ENCODE measurements around the gene RDH14. TPM values are rescaled to one million over a fixed set of nuclear protein-coding genes. Genes with fewer than 3 reads are reported as not detected.

The RDH14 gene, protein sequence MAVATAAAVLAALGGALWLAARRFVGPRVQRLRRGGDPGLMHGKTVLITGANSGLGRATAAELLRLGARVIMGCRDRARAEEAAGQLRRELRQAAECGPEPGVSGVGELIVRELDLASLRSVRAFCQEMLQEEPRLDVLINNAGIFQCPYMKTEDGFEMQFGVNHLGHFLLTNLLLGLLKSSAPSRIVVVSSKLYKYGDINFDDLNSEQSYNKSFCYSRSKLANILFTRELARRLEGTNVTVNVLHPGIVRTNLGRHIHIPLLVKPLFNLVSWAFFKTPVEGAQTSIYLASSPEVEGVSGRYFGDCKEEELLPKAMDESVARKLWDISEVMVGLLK
- total RNA-seq (2014; rRNA removed; shearing (Covaris generic)) = 38.0 and 38.1 TPM in 2 replicates
- polyA plus RNA-seq (2016; fragmentation: Nextera tagmentation; extraction: Ambion mirVana) = 40.6 and 41.7 TPM in 2 replicates
- long read RNA-seq, transcript RDH14-201 (2 exons, 1,587 nt) = major isoform, 47 of 47 reads
- long read RNA-seq, partial matches to known transcripts = 0 of 47 reads
- long read RNA-seq, other reads (novel, unspliced or antisense) = 0 of 47 reads

DNA sequence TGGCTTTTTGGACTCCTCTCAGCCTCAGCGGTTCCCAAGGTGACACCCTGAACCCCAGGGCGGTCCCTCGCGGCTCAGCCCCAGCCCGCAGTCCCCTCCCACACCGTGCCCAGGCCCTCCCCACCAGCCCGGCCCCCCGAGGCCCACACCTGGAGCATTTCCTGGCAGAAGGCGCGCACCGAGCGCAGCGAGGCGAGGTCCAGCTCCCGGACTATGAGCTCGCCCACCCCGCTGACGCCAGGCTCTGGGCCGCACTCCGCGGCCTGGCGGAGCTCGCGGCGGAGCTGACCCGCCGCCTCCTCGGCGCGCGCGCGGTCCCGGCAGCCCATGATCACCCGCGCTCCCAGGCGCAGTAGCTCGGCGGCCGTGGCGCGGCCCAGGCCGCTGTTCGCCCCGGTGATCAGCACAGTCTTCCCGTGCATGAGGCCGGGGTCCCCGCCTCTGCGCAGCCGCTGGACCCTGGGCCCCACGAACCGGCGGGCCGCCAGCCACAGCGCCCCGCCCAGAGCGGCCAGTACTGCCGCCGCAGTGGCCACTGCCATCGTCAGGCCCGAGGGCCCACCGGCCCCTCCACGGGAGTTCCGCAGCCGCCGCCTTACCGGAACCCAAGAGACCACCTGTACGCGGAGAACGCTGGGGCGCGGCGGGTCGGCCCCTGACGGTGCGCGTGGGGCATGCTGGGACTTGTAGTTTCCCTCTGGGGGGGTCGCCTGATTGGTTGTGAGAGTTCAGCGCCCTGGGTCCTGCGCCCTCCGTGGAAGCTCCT lies at the start of gene RDH14:
Gene RDH14 (minus strand): TSS at position 623 of the 766 bp plus-strand sequence. CDS start 81 bp downstream, at position 542.
- ATAC-seq = peak; percentile 92
- H4K20me1 ChIP-seq (replicated peaks; ENCODE audit: insufficient read depth) = 0 out of 2 replicates have a peak, but pooled peaks cover 20% of the 10 kb centered on the region
- peaks cover 44% of the 10 kb centered on the region for H3K79me2 ChIP-seq (replicated peaks; ENCODE audit: insufficient read depth)
- H3K4me1 ChIP-seq (ENCODE audit: insufficient read depth) = peaks cover 21% of the 10 kb centered on the region
- peaks cover 23% of the 10 kb centered on the region for H3K4me1 Mint-ChIP-seq
- no peaks in the 10 kb centered on the region for H3K9me3 Mint-ChIP-seq
- peak within 1 kb of the TSS; percentile 76 for H3K4me3 ChIP-seq
- H3K4me2 ChIP-seq = peak within 1 kb of the TSS; percentile 94
- H3F3A ChIP-seq (replicated peaks; ENCODE audit: low read depth) = no peaks in the 10 kb centered on the region
- H3K27me3 ChIP-seq (ENCODE audit: insufficient read depth) = no peaks in the 10 kb centered on the region
- H2AFZ ChIP-seq = peak within 1 kb of the TSS; percentile 91
- H3K4me3 Mint-ChIP-seq = peak within 1 kb of the TSS; percentile 94
- H3K27me3 Mint-ChIP-seq (ENCODE audit: insufficient read depth, low read depth, poor library complexity) = no peaks in the 10 kb centered on the region
- H3K36me3 Mint-ChIP-seq (ENCODE audit: low read depth) = peaks cover 5% of the 10 kb centered on the region; the same call in 1 of the 3 replicates
- H3K27ac Mint-ChIP-seq = peak within 1 kb of the TSS; percentile 93
- H3K27ac ChIP-seq (ENCODE audit: low read depth) = peak within 1 kb of the TSS; percentile 87
- peak; percentile 97 for DNase-seq (ENCODE audit: low spot score)
- H3K36me3 ChIP-seq (ENCODE audit: insufficient read depth) = no peaks in the 10 kb centered on the region; the same call in 1 of the 2 replicates
- H3K9me2 ChIP-seq (ENCODE audit: insufficient read depth) = no peaks in the 10 kb centered on the region; the same call in 1 of the 2 replicates
- TF ChIP-seq, protein P1, sequence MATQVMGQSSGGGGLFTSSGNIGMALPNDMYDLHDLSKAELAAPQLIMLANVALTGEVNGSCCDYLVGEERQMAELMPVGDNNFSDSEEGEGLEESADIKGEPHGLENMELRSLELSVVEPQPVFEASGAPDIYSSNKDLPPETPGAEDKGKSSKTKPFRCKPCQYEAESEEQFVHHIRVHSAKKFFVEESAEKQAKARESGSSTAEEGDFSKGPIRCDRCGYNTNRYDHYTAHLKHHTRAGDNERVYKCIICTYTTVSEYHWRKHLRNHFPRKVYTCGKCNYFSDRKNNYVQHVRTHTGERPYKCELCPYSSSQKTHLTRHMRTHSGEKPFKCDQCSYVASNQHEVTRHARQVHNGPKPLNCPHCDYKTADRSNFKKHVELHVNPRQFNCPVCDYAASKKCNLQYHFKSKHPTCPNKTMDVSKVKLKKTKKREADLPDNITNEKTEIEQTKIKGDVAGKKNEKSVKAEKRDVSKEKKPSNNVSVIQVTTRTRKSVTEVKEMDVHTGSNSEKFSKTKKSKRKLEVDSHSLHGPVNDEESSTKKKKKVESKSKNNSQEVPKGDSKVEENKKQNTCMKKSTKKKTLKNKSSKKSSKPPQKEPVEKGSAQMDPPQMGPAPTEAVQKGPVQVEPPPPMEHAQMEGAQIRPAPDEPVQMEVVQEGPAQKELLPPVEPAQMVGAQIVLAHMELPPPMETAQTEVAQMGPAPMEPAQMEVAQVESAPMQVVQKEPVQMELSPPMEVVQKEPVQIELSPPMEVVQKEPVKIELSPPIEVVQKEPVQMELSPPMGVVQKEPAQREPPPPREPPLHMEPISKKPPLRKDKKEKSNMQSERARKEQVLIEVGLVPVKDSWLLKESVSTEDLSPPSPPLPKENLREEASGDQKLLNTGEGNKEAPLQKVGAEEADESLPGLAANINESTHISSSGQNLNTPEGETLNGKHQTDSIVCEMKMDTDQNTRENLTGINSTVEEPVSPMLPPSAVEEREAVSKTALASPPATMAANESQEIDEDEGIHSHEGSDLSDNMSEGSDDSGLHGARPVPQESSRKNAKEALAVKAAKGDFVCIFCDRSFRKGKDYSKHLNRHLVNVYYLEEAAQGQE (IDR thresholded peaks at IDR 0.05; ENCODE audit: unreplicated experiment) = no peak
- TF ChIP-seq EZH2 (IDR thresholded peaks at IDR 0.05; ENCODE audit: low read depth, unreplicated experiment) (no peak), EZH2phosphoT487 (IDR thresholded peaks at IDR 0.05; ENCODE audit: unreplicated experiment) (no peak), JUNB (IDR thresholded peaks at IDR 0.05; ENCODE audit: unreplicated experiment) (no peak), STAT1 (IDR thresholded peaks at IDR 0.05; ENCODE audit: unreplicated experiment) (no peak), NANOG (IDR thresholded peaks at IDR 0.05; ENCODE audit: borderline replicate concordance) (no peak), ZNF331 (CRISPR knock-in tag; IDR thresholded peaks at IDR 0.05; ENCODE audit: low read depth) (no peak), POLR2AphosphoS5 (IDR thresholded peaks at IDR 0.05; ENCODE audit: low read depth) (no peak; the same call in 1 of the 2 replicates), ZNF114 (CRISPR knock-in tag; IDR thresholded peaks at IDR 0.05) (no peak)
- TF ChIP-seq, protein P2, sequence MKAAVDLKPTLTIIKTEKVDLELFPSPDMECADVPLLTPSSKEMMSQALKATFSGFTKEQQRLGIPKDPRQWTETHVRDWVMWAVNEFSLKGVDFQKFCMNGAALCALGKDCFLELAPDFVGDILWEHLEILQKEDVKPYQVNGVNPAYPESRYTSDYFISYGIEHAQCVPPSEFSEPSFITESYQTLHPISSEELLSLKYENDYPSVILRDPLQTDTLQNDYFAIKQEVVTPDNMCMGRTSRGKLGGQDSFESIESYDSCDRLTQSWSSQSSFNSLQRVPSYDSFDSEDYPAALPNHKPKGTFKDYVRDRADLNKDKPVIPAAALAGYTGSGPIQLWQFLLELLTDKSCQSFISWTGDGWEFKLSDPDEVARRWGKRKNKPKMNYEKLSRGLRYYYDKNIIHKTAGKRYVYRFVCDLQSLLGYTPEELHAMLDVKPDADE (IDR thresholded peaks at IDR 0.05) = peak; percentile 96
- TF ChIP-seq, protein P3, sequence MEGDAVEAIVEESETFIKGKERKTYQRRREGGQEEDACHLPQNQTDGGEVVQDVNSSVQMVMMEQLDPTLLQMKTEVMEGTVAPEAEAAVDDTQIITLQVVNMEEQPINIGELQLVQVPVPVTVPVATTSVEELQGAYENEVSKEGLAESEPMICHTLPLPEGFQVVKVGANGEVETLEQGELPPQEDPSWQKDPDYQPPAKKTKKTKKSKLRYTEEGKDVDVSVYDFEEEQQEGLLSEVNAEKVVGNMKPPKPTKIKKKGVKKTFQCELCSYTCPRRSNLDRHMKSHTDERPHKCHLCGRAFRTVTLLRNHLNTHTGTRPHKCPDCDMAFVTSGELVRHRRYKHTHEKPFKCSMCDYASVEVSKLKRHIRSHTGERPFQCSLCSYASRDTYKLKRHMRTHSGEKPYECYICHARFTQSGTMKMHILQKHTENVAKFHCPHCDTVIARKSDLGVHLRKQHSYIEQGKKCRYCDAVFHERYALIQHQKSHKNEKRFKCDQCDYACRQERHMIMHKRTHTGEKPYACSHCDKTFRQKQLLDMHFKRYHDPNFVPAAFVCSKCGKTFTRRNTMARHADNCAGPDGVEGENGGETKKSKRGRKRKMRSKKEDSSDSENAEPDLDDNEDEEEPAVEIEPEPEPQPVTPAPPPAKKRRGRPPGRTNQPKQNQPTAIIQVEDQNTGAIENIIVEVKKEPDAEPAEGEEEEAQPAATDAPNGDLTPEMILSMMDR (conservative IDR thresholded peaks at IDR 0.05; ENCODE audit: low read depth in 2 of 2) = no peak
